ENCODE data around the gene CCDC112.

DNA sequence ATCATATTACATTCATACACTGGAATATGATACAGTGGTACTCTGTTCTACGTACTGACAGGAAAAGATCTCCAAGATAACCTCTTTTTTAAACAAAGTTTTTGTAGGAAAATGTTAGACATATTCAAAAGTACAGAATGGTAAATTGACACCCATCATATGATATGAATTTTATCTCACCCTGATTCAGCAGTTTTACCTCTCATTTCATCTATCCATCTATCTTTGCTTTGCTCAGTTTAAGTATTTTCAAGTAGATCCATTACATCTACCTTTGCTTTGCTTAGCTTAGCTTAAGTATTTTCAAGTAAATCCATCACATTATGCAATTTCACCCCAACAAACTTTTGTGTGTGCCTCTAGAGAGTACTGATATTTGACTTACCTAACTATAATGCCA is 14.3 kb downstream of the CCDC112 start:
- TF ChIP-seq, protein P1, sequence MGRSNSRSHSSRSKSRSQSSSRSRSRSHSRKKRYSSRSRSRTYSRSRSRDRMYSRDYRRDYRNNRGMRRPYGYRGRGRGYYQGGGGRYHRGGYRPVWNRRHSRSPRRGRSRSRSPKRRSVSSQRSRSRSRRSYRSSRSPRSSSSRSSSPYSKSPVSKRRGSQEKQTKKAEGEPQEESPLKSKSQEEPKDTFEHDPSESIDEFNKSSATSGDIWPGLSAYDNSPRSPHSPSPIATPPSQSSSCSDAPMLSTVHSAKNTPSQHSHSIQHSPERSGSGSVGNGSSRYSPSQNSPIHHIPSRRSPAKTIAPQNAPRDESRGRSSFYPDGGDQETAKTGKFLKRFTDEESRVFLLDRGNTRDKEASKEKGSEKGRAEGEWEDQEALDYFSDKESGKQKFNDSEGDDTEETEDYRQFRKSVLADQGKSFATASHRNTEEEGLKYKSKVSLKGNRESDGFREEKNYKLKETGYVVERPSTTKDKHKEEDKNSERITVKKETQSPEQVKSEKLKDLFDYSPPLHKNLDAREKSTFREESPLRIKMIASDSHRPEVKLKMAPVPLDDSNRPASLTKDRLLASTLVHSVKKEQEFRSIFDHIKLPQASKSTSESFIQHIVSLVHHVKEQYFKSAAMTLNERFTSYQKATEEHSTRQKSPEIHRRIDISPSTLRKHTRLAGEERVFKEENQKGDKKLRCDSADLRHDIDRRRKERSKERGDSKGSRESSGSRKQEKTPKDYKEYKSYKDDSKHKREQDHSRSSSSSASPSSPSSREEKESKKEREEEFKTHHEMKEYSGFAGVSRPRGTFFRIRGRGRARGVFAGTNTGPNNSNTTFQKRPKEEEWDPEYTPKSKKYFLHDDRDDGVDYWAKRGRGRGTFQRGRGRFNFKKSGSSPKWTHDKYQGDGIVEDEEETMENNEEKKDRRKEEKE (IDR thresholded peaks at IDR 0.05): no peak
- TF ChIP-seq ARNT (IDR thresholded peaks at IDR 0.05) (no peak), NFIC (IDR thresholded peaks at IDR 0.05; ENCODE audit: low read length) (no peak), ZNF121 (CRISPR knock-in tag; IDR thresholded peaks at IDR 0.05) (no peak), ZNF24 (IDR thresholded peaks at IDR 0.05) (no peak), ZNF274 (CRISPR knock-in tag; IDR thresholded peaks at IDR 0.05) (no peak), ZNF703 (CRISPR knock-in tag; IDR thresholded peaks at IDR 0.05; ENCODE audit: borderline replicate concordance) (no peak), ARNTL (CRISPR knock-in tag; IDR thresholded peaks at IDR 0.05) (no peak)
- TF ChIP-seq, protein P2, sequence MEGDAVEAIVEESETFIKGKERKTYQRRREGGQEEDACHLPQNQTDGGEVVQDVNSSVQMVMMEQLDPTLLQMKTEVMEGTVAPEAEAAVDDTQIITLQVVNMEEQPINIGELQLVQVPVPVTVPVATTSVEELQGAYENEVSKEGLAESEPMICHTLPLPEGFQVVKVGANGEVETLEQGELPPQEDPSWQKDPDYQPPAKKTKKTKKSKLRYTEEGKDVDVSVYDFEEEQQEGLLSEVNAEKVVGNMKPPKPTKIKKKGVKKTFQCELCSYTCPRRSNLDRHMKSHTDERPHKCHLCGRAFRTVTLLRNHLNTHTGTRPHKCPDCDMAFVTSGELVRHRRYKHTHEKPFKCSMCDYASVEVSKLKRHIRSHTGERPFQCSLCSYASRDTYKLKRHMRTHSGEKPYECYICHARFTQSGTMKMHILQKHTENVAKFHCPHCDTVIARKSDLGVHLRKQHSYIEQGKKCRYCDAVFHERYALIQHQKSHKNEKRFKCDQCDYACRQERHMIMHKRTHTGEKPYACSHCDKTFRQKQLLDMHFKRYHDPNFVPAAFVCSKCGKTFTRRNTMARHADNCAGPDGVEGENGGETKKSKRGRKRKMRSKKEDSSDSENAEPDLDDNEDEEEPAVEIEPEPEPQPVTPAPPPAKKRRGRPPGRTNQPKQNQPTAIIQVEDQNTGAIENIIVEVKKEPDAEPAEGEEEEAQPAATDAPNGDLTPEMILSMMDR (CRISPR knock-in tag; IDR thresholded peaks at IDR 0.05): no peak
- TF ChIP-seq, protein P3, sequence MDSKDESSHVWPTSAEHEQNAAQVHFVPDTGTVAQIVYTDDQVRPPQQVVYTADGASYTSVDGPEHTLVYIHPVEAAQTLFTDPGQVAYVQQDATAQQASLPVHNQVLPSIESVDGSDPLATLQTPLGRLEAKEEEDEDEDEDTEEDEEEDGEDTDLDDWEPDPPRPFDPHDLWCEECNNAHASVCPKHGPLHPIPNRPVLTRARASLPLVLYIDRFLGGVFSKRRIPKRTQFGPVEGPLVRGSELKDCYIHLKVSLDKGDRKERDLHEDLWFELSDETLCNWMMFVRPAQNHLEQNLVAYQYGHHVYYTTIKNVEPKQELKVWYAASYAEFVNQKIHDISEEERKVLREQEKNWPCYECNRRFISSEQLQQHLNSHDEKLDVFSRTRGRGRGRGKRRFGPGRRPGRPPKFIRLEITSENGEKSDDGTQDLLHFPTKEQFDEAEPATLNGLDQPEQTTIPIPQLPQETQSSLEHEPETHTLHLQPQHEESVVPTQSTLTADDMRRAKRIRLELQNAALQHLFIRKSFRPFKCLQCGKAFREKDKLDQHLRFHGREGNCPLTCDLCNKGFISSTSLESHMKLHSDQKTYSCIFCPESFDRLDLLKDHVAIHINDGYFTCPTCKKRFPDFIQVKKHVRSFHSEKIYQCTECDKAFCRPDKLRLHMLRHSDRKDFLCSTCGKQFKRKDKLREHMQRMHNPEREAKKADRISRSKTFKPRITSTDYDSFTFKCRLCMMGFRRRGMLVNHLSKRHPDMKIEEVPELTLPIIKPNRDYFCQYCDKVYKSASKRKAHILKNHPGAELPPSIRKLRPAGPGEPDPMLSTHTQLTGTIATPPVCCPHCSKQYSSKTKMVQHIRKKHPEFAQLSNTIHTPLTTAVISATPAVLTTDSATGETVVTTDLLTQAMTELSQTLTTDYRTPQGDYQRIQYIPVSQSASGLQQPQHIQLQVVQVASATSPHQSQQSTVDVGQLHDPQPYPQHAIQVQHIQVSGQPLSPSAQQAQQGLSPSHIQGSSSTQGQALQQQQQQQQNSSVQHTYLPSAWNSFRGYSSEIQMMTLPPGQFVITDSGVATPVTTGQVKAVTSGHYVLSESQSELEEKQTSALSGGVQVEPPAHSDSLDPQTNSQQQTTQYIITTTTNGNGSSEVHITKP (CRISPR knock-in tag; IDR thresholded peaks at IDR 0.05; ENCODE audit: low read depth): no peak
